DMS53 treated with DMSO at 0.1 percent for 48 hours (cell line): Measurements from ENCODE around the gene ZFHX2.
"Not testable (repeated sequence)": the region's sequence is repeated elsewhere in the genome, so short reads cannot be mapped to it uniquely, and the experiment has no call there.

Experiments used
- DNase-seq: peaks from one replicate; lab custom pipeline; 2025; ENCODE audit not compliant: unreplicated experiment; lab: John Stamatoyannopoulos, UW

ZFHX2 gene

GRCh38 chr14:23544511-23545447 lies 6.8 kb downstream of the ZFHX2 start:
- DNase-seq, result no peak

- DNase-seq, result no peak
Measured at GRCh38 chr14:23543403-23543802, 8.2 kb downstream of the ZFHX2 start.

- DNase-seq, result no peak
Measured at GRCh38 chr14:23542261-23542660, 9.3 kb downstream of the ZFHX2 start.

GRCh38 chr14:23540141-23540469 lies 11.5 kb downstream of the ZFHX2 start:
- DNase-seq, result no peak

- DNase-seq, result peak; percentile 7
Measured at GRCh38 chr14:23539248-23540140, 12.1 kb downstream of the ZFHX2 start.

- no peak for DNase-seq
Measured at GRCh38 chr14:23538785-23539184, 12.8 kb downstream of the ZFHX2 start.

- DNase-seq, result no peak
Measured at GRCh38 chr14:23538050-23538718, 13.4 kb downstream of the ZFHX2 start.

GRCh38 chr14:23537351-23538049 lies 14.1 kb downstream of the ZFHX2 start:
- peak; percentile 8 for DNase-seq

- DNase-seq, result not testable (repeated sequence)
Measured at GRCh38 chr14:23536906-23537305, 14.7 kb downstream of the ZFHX2 start.

- DNase-seq, result no peak
Measured at GRCh38 chr14:23536494-23536893, 15.1 kb downstream of the ZFHX2 start.

- no peak for DNase-seq
Measured at GRCh38 chr14:23535943-23536342, 15.6 kb downstream of the ZFHX2 start.

GRCh38 chr14:23533652-23534435 lies 17.7 kb downstream of the ZFHX2 start:
- DNase-seq, result no peak

GRCh38 chr14:23532658-23533057 lies 18.9 kb downstream of the ZFHX2 start:
- DNase-seq, result no peak

- DNase-seq, result no peak
Measured at GRCh38 chr14:23531391-23531790, 20.2 kb downstream of the ZFHX2 start.

- peak; percentile 43 for DNase-seq
Measured at GRCh38 chr14:23530375-23531055, 21.1 kb downstream of the ZFHX2 start.

GRCh38 chr14:23529016-23529415 lies 22.5 kb downstream of the ZFHX2 start:
- no peak for DNase-seq

- DNase-seq, result no peak
Measured at GRCh38 chr14:23528555-23528954, 23.0 kb downstream of the ZFHX2 start.

- DNase-seq, result no peak
Measured at GRCh38 chr14:23525611-23526010, 26.0 kb downstream of the ZFHX2 start.

GRCh38 chr14:23524954-23525353 lies 26.6 kb downstream of the ZFHX2 start:
- DNase-seq, result no peak
